SK-N-SH treated with all-trans-retinoic acid at 6 μM for 48 hours (cell line): Measurements from ENCODE around the gene MYH6.

Experiments used
- ARNTL ChIP-seq: fragments of 450-650 bp; formaldehyde crosslinking; IDR thresholded peaks from 2 replicates; pipeline ENCODE4 v1.5.0; 2020; ENCODE audit warnings: low read depth, mild to moderate bottlenecking, moderate library complexity, borderline replicate concordance
- OSR1 ChIP-seq: fragments of 250-450 bp; sonication (Bioruptor Pico); IDR thresholded peaks from 2 replicates; pipeline ENCODE4 v1.8.0; 2022; ENCODE audit warnings: moderate library complexity, mild to moderate bottlenecking, inconsistent platforms
- RARB ChIP-seq: fragments of 250-450 bp; sonication (Bioruptor Pico); IDR thresholded peaks from 2 replicates; pipeline ENCODE4 v1.8.0; 2021; ENCODE audit warnings: mild to moderate bottlenecking, moderate library complexity
- SNAI2 ChIP-seq: fragments of 250-450 bp; sonication (Bioruptor Pico); IDR thresholded peaks from 2 replicates; pipeline ENCODE4 v1.5.0; 2020; ENCODE audit warnings: mild to moderate bottlenecking, moderate library complexity
- TCF4 ChIP-seq: fragments of 250-450 bp; sonication (Bioruptor Pico); IDR thresholded peaks from 2 replicates; pipeline ENCODE4 v1.8.0; 2021; ENCODE audit warnings: mild to moderate bottlenecking, moderate library complexity, borderline replicate concordance
- ZC3H10 ChIP-seq: fragments of 250-450 bp; sonication (Bioruptor Pico); IDR thresholded peaks from 2 replicates; pipeline ENCODE4 v1.5.1; 2021; ENCODE audit warnings: mild to moderate bottlenecking, moderate library complexity
- ZFP30 ChIP-seq: fragments of 450-650 bp; formaldehyde crosslinking; IDR thresholded peaks from 2 replicates; pipeline ENCODE4 v1.5.0; 2022; ENCODE audit warnings: mild to moderate bottlenecking, moderate library complexity
- TF ChIP-seq, protein P1 (sequence below): fragments of 250-450 bp; sonication (Bioruptor Pico); IDR thresholded peaks from 2 replicates; pipeline ENCODE4 v1.8.0; 2020; ENCODE audit warnings: mild to moderate bottlenecking, moderate library complexity, borderline replicate concordance
- TF ChIP-seq, protein P2 (sequence below): fragments of 250-450 bp; sonication (Bioruptor Pico); IDR thresholded peaks from 2 replicates; pipeline ENCODE4 v1.5.0; 2020; ENCODE audit warnings: mild to moderate bottlenecking, moderate library complexity

DNA sequence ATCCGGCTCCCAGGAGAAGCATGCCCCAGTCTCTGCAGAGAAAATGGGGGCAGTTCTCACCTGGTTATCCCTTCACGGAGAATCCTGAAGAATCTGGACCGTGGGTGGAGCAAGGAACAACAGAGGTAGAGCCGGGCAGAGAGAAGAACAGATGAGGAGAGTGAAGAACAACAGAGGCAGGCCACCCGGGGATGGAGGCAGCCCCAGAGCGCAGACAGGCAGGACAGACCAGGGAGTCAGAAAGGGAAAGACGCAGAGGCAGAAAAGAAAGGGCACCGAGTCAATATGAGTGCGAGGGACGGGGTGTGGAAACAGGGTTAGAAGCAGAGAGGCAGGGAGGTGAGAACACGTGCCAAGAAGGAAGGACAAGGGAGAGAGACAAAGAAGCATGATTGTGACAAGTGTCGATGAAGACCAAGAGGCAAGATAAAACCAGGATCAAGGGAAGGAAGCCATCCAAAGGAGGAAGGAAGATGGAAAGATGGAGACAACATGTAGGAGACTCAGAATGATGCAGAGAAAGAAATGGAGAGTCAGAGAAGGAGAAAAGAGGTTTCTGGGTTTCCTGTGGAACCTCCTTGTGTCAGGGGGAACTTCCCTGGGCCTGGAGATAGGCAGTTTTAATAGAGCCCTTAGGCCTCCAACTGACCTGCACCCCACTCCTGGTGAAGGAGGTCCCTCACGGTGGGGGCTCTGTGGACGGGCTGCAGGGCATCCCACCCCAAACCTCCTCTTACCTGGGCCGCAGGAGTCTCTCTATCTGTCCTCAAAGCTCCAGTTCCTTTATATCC is at the start of gene MYH6:
- no peak for TF ChIP-seq RARB (CRISPR knock-in tag)
- no peak for TF ChIP-seq OSR1 (CRISPR knock-in tag)
- TF ChIP-seq ARNTL (CRISPR knock-in tag) = no peak
- no peak for TF ChIP-seq ZC3H10 (CRISPR knock-in tag)
- TF ChIP-seq, protein P1, sequence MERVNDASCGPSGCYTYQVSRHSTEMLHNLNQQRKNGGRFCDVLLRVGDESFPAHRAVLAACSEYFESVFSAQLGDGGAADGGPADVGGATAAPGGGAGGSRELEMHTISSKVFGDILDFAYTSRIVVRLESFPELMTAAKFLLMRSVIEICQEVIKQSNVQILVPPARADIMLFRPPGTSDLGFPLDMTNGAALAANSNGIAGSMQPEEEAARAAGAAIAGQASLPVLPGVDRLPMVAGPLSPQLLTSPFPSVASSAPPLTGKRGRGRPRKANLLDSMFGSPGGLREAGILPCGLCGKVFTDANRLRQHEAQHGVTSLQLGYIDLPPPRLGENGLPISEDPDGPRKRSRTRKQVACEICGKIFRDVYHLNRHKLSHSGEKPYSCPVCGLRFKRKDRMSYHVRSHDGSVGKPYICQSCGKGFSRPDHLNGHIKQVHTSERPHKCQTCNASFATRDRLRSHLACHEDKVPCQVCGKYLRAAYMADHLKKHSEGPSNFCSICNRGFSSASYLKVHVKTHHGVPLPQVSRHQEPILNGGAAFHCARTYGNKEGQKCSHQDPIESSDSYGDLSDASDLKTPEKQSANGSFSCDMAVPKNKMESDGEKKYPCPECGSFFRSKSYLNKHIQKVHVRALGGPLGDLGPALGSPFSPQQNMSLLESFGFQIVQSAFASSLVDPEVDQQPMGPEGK (CRISPR knock-in tag) = no peak
- TF ChIP-seq, protein P2, sequence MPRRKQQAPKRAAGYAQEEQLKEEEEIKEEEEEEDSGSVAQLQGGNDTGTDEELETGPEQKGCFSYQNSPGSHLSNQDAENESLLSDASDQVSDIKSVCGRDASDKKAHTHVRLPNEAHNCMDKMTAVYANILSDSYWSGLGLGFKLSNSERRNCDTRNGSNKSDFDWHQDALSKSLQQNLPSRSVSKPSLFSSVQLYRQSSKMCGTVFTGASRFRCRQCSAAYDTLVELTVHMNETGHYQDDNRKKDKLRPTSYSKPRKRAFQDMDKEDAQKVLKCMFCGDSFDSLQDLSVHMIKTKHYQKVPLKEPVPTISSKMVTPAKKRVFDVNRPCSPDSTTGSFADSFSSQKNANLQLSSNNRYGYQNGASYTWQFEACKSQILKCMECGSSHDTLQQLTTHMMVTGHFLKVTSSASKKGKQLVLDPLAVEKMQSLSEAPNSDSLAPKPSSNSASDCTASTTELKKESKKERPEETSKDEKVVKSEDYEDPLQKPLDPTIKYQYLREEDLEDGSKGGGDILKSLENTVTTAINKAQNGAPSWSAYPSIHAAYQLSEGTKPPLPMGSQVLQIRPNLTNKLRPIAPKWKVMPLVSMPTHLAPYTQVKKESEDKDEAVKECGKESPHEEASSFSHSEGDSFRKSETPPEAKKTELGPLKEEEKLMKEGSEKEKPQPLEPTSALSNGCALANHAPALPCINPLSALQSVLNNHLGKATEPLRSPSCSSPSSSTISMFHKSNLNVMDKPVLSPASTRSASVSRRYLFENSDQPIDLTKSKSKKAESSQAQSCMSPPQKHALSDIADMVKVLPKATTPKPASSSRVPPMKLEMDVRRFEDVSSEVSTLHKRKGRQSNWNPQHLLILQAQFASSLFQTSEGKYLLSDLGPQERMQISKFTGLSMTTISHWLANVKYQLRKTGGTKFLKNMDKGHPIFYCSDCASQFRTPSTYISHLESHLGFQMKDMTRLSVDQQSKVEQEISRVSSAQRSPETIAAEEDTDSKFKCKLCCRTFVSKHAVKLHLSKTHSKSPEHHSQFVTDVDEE (CRISPR knock-in tag) = no peak
- TF ChIP-seq SNAI2 (CRISPR knock-in tag) = no peak
- TF ChIP-seq TCF4 (CRISPR knock-in tag) = no peak
- TF ChIP-seq ZFP30 (CRISPR knock-in tag) = no peak
